GM12873 (cell line): Measurements from ENCODE around the gene TDRD6.

Experiments
- TF ChIP-seq, protein P1 (sequence below): IDR thresholded peaks from 2 replicates; pipeline ENCODE4 v1.5.1; 2012; ENCODE audit warnings: low read depth, mild to moderate bottlenecking, moderate library complexity, low read length, control low read depth; ENCODE audit not compliant: insufficient read depth; ENCODE audit errors: missing control alignments

TDRD6 gene

DNA sequence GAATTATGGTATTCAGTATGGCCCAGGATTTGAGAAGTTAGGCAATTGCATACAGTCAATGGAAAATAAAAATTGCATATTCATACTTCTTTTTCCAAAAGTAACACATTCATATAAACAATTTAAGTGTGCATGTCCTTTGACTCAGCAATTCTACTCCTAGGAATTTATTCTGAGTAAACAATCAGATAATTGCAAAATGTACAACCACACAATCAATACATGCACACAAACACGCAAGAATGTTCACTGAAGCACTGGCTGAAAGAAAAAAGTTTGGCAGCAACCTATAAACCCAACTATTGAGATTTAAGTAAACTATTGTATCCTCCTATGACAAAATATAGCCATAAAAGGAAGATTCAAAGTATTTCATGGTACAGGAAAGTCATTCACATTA lies 36.7 kb upstream of the TDRD6 start:
- TF ChIP-seq, protein P1, sequence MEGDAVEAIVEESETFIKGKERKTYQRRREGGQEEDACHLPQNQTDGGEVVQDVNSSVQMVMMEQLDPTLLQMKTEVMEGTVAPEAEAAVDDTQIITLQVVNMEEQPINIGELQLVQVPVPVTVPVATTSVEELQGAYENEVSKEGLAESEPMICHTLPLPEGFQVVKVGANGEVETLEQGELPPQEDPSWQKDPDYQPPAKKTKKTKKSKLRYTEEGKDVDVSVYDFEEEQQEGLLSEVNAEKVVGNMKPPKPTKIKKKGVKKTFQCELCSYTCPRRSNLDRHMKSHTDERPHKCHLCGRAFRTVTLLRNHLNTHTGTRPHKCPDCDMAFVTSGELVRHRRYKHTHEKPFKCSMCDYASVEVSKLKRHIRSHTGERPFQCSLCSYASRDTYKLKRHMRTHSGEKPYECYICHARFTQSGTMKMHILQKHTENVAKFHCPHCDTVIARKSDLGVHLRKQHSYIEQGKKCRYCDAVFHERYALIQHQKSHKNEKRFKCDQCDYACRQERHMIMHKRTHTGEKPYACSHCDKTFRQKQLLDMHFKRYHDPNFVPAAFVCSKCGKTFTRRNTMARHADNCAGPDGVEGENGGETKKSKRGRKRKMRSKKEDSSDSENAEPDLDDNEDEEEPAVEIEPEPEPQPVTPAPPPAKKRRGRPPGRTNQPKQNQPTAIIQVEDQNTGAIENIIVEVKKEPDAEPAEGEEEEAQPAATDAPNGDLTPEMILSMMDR, result no peak

DNA sequence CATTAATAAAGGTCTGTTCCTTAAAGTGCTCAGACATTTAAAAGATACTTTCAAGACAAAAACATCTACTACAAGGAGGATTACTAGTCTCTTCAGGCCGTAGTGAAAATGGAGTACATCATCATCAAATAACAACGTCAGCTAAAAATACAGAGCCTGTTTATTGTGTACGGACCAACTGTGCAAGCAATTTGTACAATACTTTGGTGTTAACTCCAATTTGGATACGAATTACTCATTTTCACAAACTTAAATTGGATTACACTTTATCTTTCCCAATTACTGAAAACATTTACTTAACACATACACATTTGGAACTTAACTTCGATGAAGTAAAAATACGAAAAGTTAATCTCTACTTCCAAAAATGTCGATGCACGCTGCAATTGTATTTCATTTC lies 35.9 kb upstream of the TDRD6 start:
- TF ChIP-seq, protein P1, result no peak

DNA sequence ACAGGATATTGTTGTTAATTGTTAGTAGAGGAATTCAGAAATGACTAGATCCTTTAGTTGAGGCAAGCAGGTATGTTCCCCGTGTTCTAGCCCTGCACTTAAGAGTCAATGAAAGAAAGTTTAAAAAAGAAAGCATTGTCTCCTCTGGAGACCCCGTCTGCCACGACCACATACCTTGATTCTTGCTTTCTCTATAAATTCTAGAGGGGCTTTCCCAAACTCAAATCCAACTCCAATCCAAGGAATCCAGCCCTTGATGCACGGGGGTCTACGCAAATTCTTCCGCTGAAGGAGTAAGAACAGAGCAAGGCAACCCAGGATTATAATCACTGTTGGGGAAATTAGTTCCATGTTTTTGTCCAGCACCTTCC lies 35.5 kb upstream of the TDRD6 start:
- TF ChIP-seq, protein P1, result no peak

DNA sequence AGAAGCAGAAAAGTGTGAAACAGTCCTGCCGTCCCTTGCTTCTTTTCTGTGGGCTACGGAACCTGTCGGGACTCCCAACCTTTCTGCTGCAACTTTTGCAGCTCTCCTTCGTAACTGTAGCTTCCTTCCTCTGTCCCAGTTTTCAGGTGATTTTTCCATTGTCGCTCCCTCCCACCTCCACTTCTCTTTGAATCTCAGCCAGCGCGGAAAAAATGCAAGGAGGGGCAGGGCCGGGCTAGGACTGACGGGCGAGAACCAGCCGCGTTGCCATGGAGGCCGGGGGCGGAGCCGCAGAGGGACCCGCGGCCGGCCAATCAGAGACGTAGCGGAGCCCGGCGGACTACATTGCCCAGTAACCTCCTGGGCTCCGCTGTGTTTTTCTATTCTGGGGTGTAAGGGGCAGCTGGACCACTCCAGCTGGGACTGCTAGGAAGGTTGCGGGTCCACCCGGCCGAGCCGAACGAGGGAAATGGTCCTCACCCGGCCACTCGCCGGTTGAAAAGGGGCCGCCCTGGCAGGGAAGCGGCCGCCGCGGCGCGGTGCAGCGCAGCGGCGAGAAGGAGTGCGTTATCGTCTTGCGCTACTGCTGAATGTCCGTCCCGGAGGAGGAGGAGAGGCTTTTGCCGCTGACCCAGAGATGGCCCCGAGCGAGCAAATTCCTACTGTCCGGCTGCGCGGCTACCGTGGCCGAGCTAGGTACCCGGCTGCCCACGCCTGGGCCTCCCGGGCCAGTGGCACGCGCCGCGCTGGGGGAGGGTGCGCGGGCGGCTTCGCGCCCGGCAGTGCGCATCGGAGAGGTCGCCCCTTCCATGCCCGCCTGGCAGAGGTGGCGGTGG lies 34.9 kb upstream of the TDRD6 start, which contains the start of the genes CYP39A1 and SLC25A27:
Gene CYP39A1 (minus strand): TSS at position 216 of the 836 bp plus-strand sequence. CDS start 236 bp downstream, outside the sequence.
Gene SLC25A27 (plus strand): TSS at position 373 of the 836 bp plus-strand sequence. CDS start 218 bp downstream, at position 591.
- TF ChIP-seq, protein P1, result no peak

DNA sequence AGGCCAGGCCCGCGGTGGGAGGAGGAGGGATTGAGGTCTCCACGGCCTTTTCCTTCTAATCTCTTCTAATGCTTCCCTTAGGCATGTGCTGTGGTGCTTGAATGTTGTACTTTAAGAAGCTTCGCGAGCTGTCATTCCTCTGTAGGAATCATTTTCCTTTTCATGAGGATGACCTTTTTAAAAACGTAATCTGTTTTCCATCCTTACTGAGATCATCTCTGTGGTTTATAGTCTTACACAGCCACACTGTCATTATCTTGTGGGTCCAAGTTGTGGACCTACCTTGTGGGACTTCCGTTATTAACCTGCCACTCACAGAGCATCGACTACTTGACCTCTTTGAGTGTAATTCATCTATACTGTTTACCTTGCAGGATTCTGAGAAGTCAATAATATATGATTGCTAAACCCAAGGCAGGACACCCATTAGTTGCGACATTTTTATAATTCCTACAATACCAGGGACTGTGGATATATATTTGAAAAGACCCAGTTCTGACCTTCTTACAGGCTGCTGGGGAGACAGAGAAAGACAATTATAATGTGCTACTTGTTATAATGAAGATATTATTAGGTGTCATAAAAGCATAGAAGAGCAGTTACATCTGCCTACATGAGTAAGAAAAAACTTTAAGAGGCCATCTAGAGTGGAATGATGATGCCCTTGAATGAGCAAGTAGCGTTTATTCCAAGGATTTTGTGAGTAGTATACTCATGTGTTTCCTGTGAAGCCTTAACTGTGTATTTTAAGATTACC lies 34.1 kb upstream of the TDRD6 start:
- TF ChIP-seq, protein P1, result no peak

DNA sequence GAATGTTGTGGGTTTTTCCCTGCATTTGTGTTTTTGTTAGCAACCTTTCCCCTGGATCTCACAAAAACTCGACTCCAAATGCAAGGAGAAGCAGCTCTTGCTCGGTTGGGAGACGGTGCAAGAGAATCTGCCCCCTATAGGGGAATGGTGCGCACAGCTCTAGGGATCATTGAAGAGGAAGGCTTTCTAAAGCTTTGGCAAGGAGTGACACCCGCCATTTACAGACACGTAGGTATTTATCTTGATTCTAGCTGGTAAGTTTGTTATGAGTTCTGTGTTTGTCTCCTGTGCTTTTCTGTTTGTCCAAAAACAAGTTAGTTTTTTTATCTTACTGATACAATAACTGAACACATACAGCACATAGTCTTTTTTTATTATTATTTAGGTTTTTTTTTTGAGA lies 31.9 kb upstream of the TDRD6 start:
- TF ChIP-seq, protein P1, result no peak

DNA sequence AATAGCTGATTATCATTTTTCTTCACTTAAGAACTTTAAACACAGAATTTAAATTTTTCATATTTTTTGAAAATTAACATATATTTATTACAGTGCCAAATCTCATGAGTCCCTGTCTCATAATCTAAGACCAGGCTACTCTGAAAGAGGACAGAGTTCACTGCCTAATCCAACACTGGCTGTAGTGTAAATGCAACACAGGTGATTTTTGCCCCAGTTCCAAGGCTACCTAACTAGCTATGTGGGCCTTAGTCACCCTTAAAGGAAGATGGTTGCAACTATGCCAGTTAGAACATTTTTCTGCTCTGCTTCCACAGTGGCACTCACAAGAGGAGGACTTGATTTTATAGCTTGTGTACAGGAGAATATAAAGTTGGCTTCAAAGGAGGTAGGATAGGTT lies 30.0 kb upstream of the TDRD6 start:
- TF ChIP-seq, protein P1, result no peak
